ENCODE data around the gene RBM28. TPM values are rescaled to one million over a fixed set of nuclear protein-coding genes. Genes with fewer than 3 reads are reported as not detected.

Gene RBM28
- total RNA-seq, 1 donor from 2014 or later = 42.8 TPM

DNA sequence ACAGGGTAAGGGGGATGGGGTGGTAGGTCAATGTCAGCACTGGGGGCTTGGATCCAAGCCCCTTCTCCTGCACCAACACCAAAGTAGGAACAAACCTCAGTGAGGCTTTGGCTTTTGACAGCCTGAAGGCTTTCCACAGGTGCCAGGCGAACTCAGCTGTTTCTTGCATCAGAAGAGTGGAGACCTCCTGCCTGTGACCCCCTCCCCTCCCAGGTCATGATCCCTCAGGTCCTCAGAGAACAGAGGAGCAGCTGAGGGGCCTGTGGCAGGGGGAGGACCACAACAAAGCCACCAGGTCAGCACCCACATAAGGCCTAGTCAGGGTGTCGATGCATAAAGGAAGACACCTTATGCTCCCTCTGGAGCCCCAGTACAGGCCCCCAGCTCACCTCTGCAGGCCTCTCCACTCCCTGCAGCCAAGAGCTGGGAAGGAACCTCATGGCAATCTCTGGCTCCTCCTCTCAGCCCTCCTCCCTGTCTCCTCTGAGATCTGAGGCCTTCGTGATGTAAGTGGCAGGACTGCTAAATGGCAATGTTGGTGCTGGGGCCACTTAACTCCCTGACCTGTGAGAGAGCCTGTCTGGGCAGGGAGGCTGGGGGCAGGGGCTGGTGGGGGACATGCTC lies 36.9 kb upstream of the RBM28 start:
- Mint-ChIP-seq H3K27ac (ENCODE audit: unreplicated experiment) (no peak overlapping the region), H3K36me3 (ENCODE audit: low read depth, unreplicated experiment) (no peaks in the 10 kb centered on the region)

GRCh38 chr7:128379900-128380479 lies 36.3 kb upstream of the RBM28 start:
- no peak for DNase-seq (ENCODE audit: low spot score)
- Mint-ChIP-seq H3K27me3 (ENCODE audit: unreplicated experiment) (peaks cover 10% of the 10 kb centered on the region), H3K9me3 (ENCODE audit: unreplicated experiment) (no peaks in the 10 kb centered on the region), H3K36me3 (ENCODE audit: low read depth, unreplicated experiment) (no peaks in the 10 kb centered on the region), H3K4me1 (ENCODE audit: unreplicated experiment) (no peaks in the 10 kb centered on the region), H3K4me3 (ENCODE audit: unreplicated experiment) (no peak overlapping the region), H3K27ac (ENCODE audit: unreplicated experiment) (no peak overlapping the region)
- TF ChIP-seq CTCF (IDR thresholded peaks at IDR 0.05; ENCODE audit: unreplicated experiment) = no peak

More for the DNA sequence above, 36.9 kb upstream of the RBM28 start:
- Mint-ChIP-seq H3K27me3 (ENCODE audit: unreplicated experiment) (peaks cover 15% of the 10 kb centered on the region), H3K4me3 (ENCODE audit: unreplicated experiment) (no peak overlapping the region), H3K4me1 (ENCODE audit: unreplicated experiment) (no peaks in the 10 kb centered on the region), H3K9me3 (ENCODE audit: unreplicated experiment) (no peaks in the 10 kb centered on the region)
- DNase-seq (ENCODE audit: low spot score) = no peak
- TF ChIP-seq CTCF (IDR thresholded peaks at IDR 0.05; ENCODE audit: unreplicated experiment) = no peak

GRCh38 chr7:128378637-128379036 lies 34.9 kb upstream of the RBM28 start:
- Mint-ChIP-seq H3K27me3 (ENCODE audit: unreplicated experiment) (peaks cover 9% of the 10 kb centered on the region), H3K27ac (ENCODE audit: unreplicated experiment) (no peak overlapping the region), H3K4me1 (ENCODE audit: unreplicated experiment) (no peaks in the 10 kb centered on the region), H3K9me3 (ENCODE audit: unreplicated experiment) (no peaks in the 10 kb centered on the region), H3K4me3 (ENCODE audit: unreplicated experiment) (no peak overlapping the region), H3K36me3 (ENCODE audit: low read depth, unreplicated experiment) (no peaks in the 10 kb centered on the region)
- DNase-seq (ENCODE audit: low spot score) = no peak
- TF ChIP-seq CTCF (IDR thresholded peaks at IDR 0.05; ENCODE audit: unreplicated experiment) = no peak

- Mint-ChIP-seq H3K36me3 (ENCODE audit: low read depth, unreplicated experiment) (no peaks in the 10 kb centered on the region), H3K27me3 (ENCODE audit: unreplicated experiment) (peaks cover 2% of the 10 kb centered on the region), H3K27ac (ENCODE audit: unreplicated experiment) (no peak overlapping the region), H3K4me1 (ENCODE audit: unreplicated experiment) (no peaks in the 10 kb centered on the region), H3K4me3 (ENCODE audit: unreplicated experiment) (no peak overlapping the region), H3K9me3 (ENCODE audit: unreplicated experiment) (no peaks in the 10 kb centered on the region)
- DNase-seq (ENCODE audit: low spot score) = no peak
- TF ChIP-seq CTCF (IDR thresholded peaks at IDR 0.05; ENCODE audit: unreplicated experiment) = no peak
Measured at GRCh38 chr7:128376077-128376476, 32.4 kb upstream of the RBM28 start.

DNA sequence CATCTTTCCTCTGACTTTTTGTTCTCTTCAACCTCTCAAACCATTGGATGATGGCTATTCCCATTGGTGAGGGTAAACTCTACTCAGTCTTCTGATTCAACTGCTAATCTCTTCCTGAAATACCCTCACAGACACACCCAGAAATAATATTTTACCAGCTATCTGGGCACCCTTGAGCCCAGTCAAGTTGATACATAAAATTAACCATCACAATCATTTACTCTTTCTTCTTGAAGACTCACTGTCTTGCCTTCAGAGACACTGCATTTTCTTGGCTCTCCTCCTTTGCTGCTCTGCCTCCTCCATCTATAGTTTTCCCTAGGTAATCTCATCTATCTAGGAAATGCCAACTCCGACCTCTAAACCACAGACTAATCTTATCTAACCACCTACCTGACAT lies 30.3 kb upstream of the RBM28 start:
- H3K4me1 Mint-ChIP-seq (ENCODE audit: unreplicated experiment) = no peaks in the 10 kb centered on the region
- no peak for TF ChIP-seq CTCF (IDR thresholded peaks at IDR 0.05; ENCODE audit: unreplicated experiment)
- no peak overlapping the region for H3K27ac Mint-ChIP-seq (ENCODE audit: unreplicated experiment)
- no peak for DNase-seq (ENCODE audit: low spot score)
- peaks cover 1% of the 10 kb centered on the region for H3K27me3 Mint-ChIP-seq (ENCODE audit: unreplicated experiment)
- no peaks in the 10 kb centered on the region for H3K9me3 Mint-ChIP-seq (ENCODE audit: unreplicated experiment)
- no peak overlapping the region for H3K4me3 Mint-ChIP-seq (ENCODE audit: unreplicated experiment)
- H3K36me3 Mint-ChIP-seq (ENCODE audit: low read depth, unreplicated experiment) = no peaks in the 10 kb centered on the region

All from endothelial cell (in vitro differentiated cells).